Hindlimb muscle (tissue), 1 donor: Measurements from ENCODE around the gene TPRA1. TPM values are rescaled to one million over a fixed set of nuclear protein-coding genes. Genes with fewer than 3 reads are reported as not detected.
"Not testable (repeated sequence)": the region's sequence is repeated elsewhere in the genome, so short reads cannot be mapped to it uniquely, and the experiment has no call there.

ENCODE experiments used
- DNase-seq: peaks from one replicate; pipeline ENCODE4 v3.0.0-alpha.2; 2013
- polyA plus RNA-seq: library from polyadenylated mRNA; unstranded; fragments of 120-200 nt; gene quantifications from one replicate; pipeline ENCODE4 v1.2.1, GENCODE V29; 2013; ENCODE audit not compliant: insufficient read length

TPRA1 gene
- polyA plus RNA-seq, 1 donor: 24.2 TPM

- DNase-seq: no peak
These were observed 53.4 kb downstream of the TPRA1 start for GRCh38 chr3:127536830-127537812.

- DNase-seq: no peak
These were observed 54.4 kb downstream of the TPRA1 start for GRCh38 chr3:127535901-127536829.

- DNase-seq: no peak
These were observed 55.3 kb downstream of the TPRA1 start for GRCh38 chr3:127535106-127535785.

- DNase-seq: no peak
These were observed 56.0 kb downstream of the TPRA1 start for GRCh38 chr3:127534564-127534963.

- DNase-seq: no peak
These were observed 56.4 kb downstream of the TPRA1 start for GRCh38 chr3:127534161-127534451.

- no peak for DNase-seq
These were observed 57.9 kb downstream of the TPRA1 start for GRCh38 chr3:127532561-127533203.

GRCh38 chr3:127531821-127532220 is 58.7 kb downstream of the TPRA1 start:
- no peak for DNase-seq

GRCh38 chr3:127530863-127531262 is 59.7 kb downstream of the TPRA1 start:
- not testable (repeated sequence) for DNase-seq

GRCh38 chr3:127529346-127530188 is 61.0 kb downstream of the TPRA1 start:
- DNase-seq: no peak

GRCh38 chr3:127525373-127525772 is 65.2 kb downstream of the TPRA1 start:
- DNase-seq: no peak

- DNase-seq: no peak
These were observed 66.1 kb downstream of the TPRA1 start for GRCh38 chr3:127524296-127524896.

Other genes starting within 250 kb of the TPRA1 start
- 23.5 TPM for gene MCM2, start 7.7 kb upstream of the TPRA1 start, polyA plus RNA-seq
- 5.3 TPM for gene PODXL2, start 38.5 kb upstream of the TPRA1 start, polyA plus RNA-seq
- 16.6 TPM for gene ABTB1, start 82.2 kb upstream of the TPRA1 start, polyA plus RNA-seq
- gene MGLL, start 231.8 kb upstream of the TPRA1 start, polyA plus RNA-seq: 28.0 TPM